T-helper 2 cell treated with Interferon-gamma antibody and Interleukin-4, amounts not matched to agents 100 ng/mL and 5 ng/mL, for 36 hours (primary cell): ENCODE results near the gene CYTH3. TPM values are rescaled to one million over a fixed set of nuclear protein-coding genes. Genes with fewer than 3 reads are reported as not detected.

Experiments used
- total RNA-seq: library from RNA; stranded (reverse); gene quantifications from 2 replicates; pipeline ENCODE4 v1.2.3, GENCODE V29; 2022

The CYTH3 gene
- total RNA-seq, 1 donor from 2014 or later = 0.66 TPM

Other genes with a start within 250 kb of the CYTH3 start
- gene ANKRD61, start 241.2 kb downstream of the CYTH3 start, total RNA-seq = 0.18 TPM in 1 of 2 replicates, not detected in the other
- gene EIF2AK1, start 213.4 kb downstream of the CYTH3 start, total RNA-seq = 94.7 and 113 TPM in 2 replicates
- gene USP42, start 167.7 kb downstream of the CYTH3 start, total RNA-seq = 16.3 and 16.8 TPM in 2 replicates
- 8.3 and 8.8 TPM in 2 replicates for gene FAM220A, start 76.3 kb upstream of the CYTH3 start, total RNA-seq
- gene RAC1, start 101.9 kb upstream of the CYTH3 start, total RNA-seq = 149 and 150 TPM in 2 replicates
- gene DAGLB, start 175.3 kb upstream of the CYTH3 start, total RNA-seq = 17.5 and 19.3 TPM in 2 replicates
- gene KDELR2, start 211.5 kb upstream of the CYTH3 start, total RNA-seq = 58.0 and 58.2 TPM in 2 replicates